Breast epithelium (tissue), 4 donors: ENCODE measurements around the gene ARHGEF10L. TPM values are rescaled to one million over a fixed set of nuclear protein-coding genes. Genes with fewer than 3 reads are reported as not detected.

Experiments
- DNase-seq, 2 donors: peaks; one replicate each; pipeline ENCODE4 v3.0.0-alpha.2; 2019; ENCODE audit warnings: low spot score in 2 of 2
- H3K27ac ChIP-seq, 2 donors: fragments of 200-600 bp; sonication (generic) in 1 of 2; one replicate each; pipeline ENCODE4 v1.5.1; 2016 to 2019; ENCODE audit warnings: mild to moderate bottlenecking in 1 of 2
- H3K27me3 ChIP-seq, 2 donors: fragments of 200-600 bp; sonication (generic) in 1 of 2; one replicate each; pipeline versions ENCODE4 v1.5.1 to v1.6.0; 2017 to 2019; ENCODE audit warnings: control low read depth in 1 of 2, mild to moderate bottlenecking in 1 of 2
- H3K36me3 ChIP-seq: fragments of 200-600 bp; one replicate; pipeline ENCODE4 v1.5.1; 2019
- H3K4me1 ChIP-seq, 2 donors: fragments of 200-600 bp; sonication (generic); one replicate each; pipeline ENCODE4 v1.5.1; 2016 to 2019; ENCODE audit warnings: control low read depth in 1 of 2
- H3K4me3 ChIP-seq, 3 donors: fragments of 200-600 bp; sonication (generic); 1 replicate in 2 of 3; 2 replicates in 1 of 3; pipeline ENCODE4 v1.5.1; 2016 to 2019; ENCODE audit warnings: mild to moderate bottlenecking in 3 of 3, moderate library complexity in 2 of 3
- H3K9me3 ChIP-seq, 2 donors: fragments of 200-600 bp; sonication (generic) in 1 of 2; one replicate each; pipeline ENCODE4 v1.5.1; 2016 to 2019; ENCODE audit warnings: control low read depth in 1 of 2
- CTCF ChIP-seq, 3 donors: fragments of 450-650 bp; IDR thresholded peaks; one replicate each; pipeline ENCODE4 v1.5.1; 2016 to 2017; ENCODE audit warnings: antibody characterized with exemption in 3 of 3, mild to moderate bottlenecking in 3 of 3, moderate library complexity in 3 of 3
- POLR2A ChIP-seq: fragments of 450-650 bp; IDR thresholded peaks from one replicate; pipeline ENCODE4 v1.6.1; 2016; ENCODE audit warnings: antibody characterized with exemption, mild to moderate bottlenecking, moderate library complexity
- POLR2AphosphoS5 ChIP-seq, 3 donors: sonication (generic); formaldehyde crosslinking; IDR thresholded peaks; one replicate each; pipeline ENCODE4 v1.6.1; 2017; ENCODE audit warnings: antibody characterized with exemption in 3 of 3
- intact Hi-C: fragments of 100-400 bp; cut with DNase I; formaldehyde crosslinking; loops from one replicate; pipeline ENCODE4 v1.15.1; 2023; ENCODE audit warnings: low total_unique reads
- total RNA-seq, 3 donors: library from RNA; depleted of rRNA; stranded (reverse); fragments of >200 nt; gene quantifications; one replicate each; pipeline ENCODE4 v1.1.0, GENCODE V29; 2016

Gene ARHGEF10L
- total RNA-seq, 3 donors from 2014 or later = 36.7 to 51.4 (median 49.8) TPM

DNA sequence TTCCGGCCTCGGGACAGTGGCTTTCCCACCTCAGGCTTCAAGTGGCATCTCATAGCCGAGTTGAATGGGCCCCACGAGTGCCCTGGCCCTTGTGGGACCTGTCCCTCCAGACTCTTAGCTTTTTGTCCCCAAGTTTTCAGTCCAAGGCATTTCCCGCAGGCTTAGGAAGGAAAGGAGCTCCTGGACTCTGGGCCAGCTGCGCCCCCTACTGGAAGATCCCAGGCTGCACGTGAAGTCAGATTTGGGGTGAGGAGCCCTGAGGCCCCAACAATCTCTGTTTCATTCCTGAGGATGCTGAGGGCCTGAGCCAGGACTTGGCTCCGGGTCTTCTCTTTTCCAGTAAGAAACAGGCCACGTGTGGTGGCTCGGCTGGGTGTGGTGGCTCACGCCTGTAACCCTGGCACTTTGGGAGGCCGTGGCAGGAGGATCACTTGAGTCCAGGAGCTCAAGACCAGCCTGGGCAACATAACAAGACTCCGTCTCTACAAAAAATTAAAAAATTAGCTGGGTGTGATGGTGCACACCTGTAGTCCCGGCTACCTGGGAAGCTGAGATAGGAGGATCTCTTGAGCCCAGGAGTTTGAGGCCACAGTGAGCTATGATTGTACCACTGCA, 67.4 kb downstream of the ARHGEF10L start:
- no peaks in the 10 kb centered on the region for H3K4me1 ChIP-seq
- intact Hi-C loops = loop anchor here (5.0 kb wide), 1 partner anchor 105 kb away; no protein-coding TSS in a partner anchor
- H3K27me3 ChIP-seq = no peaks in the 10 kb centered on the region
- H3K4me3 ChIP-seq = no peak overlapping the region
- no peaks in the 10 kb centered on the region for H3K9me3 ChIP-seq
- H3K27ac ChIP-seq = no peak overlapping the region
- TF ChIP-seq POLR2AphosphoS5 (IDR thresholded peaks at IDR 0.05) (peak in 1 of 3 donors; percentile 39), CTCF (IDR thresholded peaks at IDR 0.05) (peak; percentile 76 to 95 (median 91)), POLR2A (no peak)
- DNase-seq = peak; percentile 62 to 76
- no peaks in the 10 kb centered on the region for H3K36me3 ChIP-seq

- no peak overlapping the region for H3K4me3 ChIP-seq
- no peaks in the 10 kb centered on the region for H3K4me1 ChIP-seq
- intact Hi-C loops = loop anchor here (5.0 kb wide), 1 partner anchor 106 kb away; no protein-coding TSS in a partner anchor
- DNase-seq = no peak
- TF ChIP-seq POLR2AphosphoS5 (IDR thresholded peaks at IDR 0.05) = no peak
- no peak for TF ChIP-seq POLR2A
- no peak for TF ChIP-seq CTCF (IDR thresholded peaks at IDR 0.05)
- no peaks in the 10 kb centered on the region for H3K27me3 ChIP-seq
- no peak overlapping the region for H3K27ac ChIP-seq
- H3K9me3 ChIP-seq = no peaks in the 10 kb centered on the region
- H3K36me3 ChIP-seq = no peaks in the 10 kb centered on the region
These were observed 68.4 kb downstream of the ARHGEF10L start for GRCh38 chr1:17607644-17608581.

DNA sequence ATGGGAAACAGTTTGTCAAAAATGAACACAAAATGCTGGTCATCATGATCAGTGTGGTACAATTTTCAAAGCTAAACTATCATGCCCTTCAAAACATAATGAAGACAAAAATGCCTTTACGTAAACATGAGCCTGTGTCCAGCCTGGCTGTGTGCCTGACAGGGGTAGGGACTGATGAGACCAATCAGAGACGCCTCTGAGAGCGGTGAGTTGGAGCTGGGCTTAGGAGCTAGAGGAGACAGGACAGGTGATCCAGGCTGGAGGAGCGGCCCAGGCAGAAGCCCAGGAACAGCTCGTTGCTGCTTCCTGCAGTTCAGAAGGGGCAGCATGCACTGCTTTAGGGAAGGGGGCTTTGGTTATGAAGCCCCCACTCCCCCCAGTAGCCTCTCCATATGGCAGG, 70.0 kb downstream of the ARHGEF10L start:
- H3K9me3 ChIP-seq = no peaks in the 10 kb centered on the region
- no peaks in the 10 kb centered on the region for H3K4me1 ChIP-seq
- H3K27me3 ChIP-seq = no peaks in the 10 kb centered on the region
- TF ChIP-seq CTCF (IDR thresholded peaks at IDR 0.05) (no peak), POLR2AphosphoS5 (IDR thresholded peaks at IDR 0.05) (no peak), POLR2A (no peak)
- H3K4me3 ChIP-seq = no peak overlapping the region
- no peak for DNase-seq
- no peaks in the 10 kb centered on the region for H3K36me3 ChIP-seq
- intact Hi-C loops = loop anchor here (5.0 kb wide), 1 partner anchor 107 kb away; no protein-coding TSS in a partner anchor
- H3K27ac ChIP-seq = no peak overlapping the region

DNA sequence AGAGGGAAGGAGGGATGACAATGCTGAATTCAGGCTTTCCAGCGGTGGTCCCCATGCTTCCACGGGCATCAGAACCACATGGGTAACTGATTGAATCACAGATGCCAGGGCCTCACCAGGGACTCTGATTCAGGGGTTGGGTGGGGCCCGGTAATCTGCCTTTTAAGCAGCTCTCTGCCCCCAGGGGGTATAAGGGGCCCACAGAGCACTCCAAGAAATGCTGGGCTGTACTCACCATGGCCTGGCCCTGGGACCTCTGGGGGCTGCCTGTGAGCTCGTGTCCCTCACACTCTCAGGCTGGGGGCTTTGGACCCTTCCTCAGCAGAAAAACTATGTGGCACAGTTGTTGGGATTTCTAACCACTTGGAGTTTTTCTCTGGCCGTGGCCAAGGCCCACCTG, 70.6 kb downstream of the ARHGEF10L start:
- Histone ChIP-seq H3K9me3 (no peaks in the 10 kb centered on the region), H3K27ac (no peak overlapping the region), H3K27me3 (no peaks in the 10 kb centered on the region), H3K4me1 (no peaks in the 10 kb centered on the region), H3K4me3 (no peak overlapping the region), H3K36me3 (no peaks in the 10 kb centered on the region)
- no peak for DNase-seq
- TF ChIP-seq CTCF (IDR thresholded peaks at IDR 0.05) = no peak
- TF ChIP-seq POLR2AphosphoS5 (IDR thresholded peaks at IDR 0.05) = no peak
- TF ChIP-seq POLR2A = no peak
- intact Hi-C loops = no loop called here

DNA sequence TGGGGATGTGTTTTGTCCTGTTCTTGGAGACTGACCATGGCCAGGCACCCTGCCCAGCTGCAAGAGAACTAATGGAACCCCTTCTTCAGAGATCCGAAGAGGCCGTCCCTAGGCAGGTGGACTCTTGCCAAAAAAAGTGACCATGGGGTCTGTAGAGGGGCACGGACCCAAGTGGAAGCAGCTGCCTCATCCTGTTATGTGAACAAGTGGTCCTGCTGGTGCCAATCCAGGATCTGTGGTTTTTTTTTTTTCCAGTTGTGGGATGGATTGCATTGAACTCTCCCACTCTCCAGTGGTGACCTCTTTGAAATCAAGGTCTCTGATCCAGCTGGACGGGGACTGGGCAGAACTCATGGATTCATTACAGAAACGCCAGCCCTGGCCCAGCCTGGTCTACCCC, 71.2 kb downstream of the ARHGEF10L start:
- no peak overlapping the region for H3K27ac ChIP-seq
- H3K4me1 ChIP-seq = no peaks in the 10 kb centered on the region
- no peak for TF ChIP-seq CTCF (IDR thresholded peaks at IDR 0.05)
- no peak for TF ChIP-seq POLR2AphosphoS5 (IDR thresholded peaks at IDR 0.05)
- no peak for TF ChIP-seq POLR2A
- intact Hi-C loops = no loop called here
- H3K36me3 ChIP-seq = no peaks in the 10 kb centered on the region
- no peak for DNase-seq
- H3K9me3 ChIP-seq = no peaks in the 10 kb centered on the region
- H3K4me3 ChIP-seq = no peak overlapping the region
- no peaks in the 10 kb centered on the region for H3K27me3 ChIP-seq
